K562 (cell line): ENCODE results near the gene EIF2AK3. TPM values are rescaled to one million over a fixed set of nuclear protein-coding genes. Genes with fewer than 3 reads are reported as not detected.

ENCODE experiments used
- BRD4 ChIP-seq: fragments of 200-600 bp; sonication (generic); IDR thresholded peaks from 2 replicates; pipeline ENCODE4 v1.6.1; 2017; ENCODE audit warnings: inconsistent platforms
- CEBPZ ChIP-seq: fragments of 150-350 bp; IDR thresholded peaks from 2 replicates; pipeline ENCODE4 v1.6.1; 2014; ENCODE audit warnings: low read depth, mild to moderate bottlenecking, low read length, borderline replicate concordance
- E2F8 ChIP-seq: fragments of 450-650 bp; IDR thresholded peaks from 2 replicates; pipeline ENCODE4 v1.7.1; 2018; ENCODE audit warnings: mild to moderate bottlenecking, low read depth; ENCODE audit not compliant: partially characterized antibody
- FOXJ2 ChIP-seq: fragments of 200-800 bp; sonication (Bioruptor generic); IDR thresholded peaks from 2 replicates; pipeline ENCODE4 v1.6.1; 2016; ENCODE audit warnings: missing genetic modification characterization, missing compliant biosample characterization
- GABPB2 ChIP-seq: fragments of 250-450 bp; sonication (Bioruptor Pico); conservative IDR thresholded peaks from 2 replicates; pipeline ENCODE4 v1.5.1; 2021; ENCODE audit warnings: mild to moderate bottlenecking
- HDAC6 ChIP-seq: IDR thresholded peaks from 2 replicates; pipeline ENCODE4 v1.6.1; 2012; ENCODE audit warnings: low read depth, mild to moderate bottlenecking, control low read depth, inconsistent platforms, low read length, moderate library complexity
- HMG20B ChIP-seq: fragments of 250-450 bp; sonication (Bioruptor Pico); IDR thresholded peaks from 2 replicates; pipeline ENCODE4 v1.5.0; 2021; ENCODE audit warnings: mild to moderate bottlenecking
- MCM2 ChIP-seq: fragments of 450-650 bp; IDR thresholded peaks from 2 replicates; pipeline ENCODE4 v1.6.1; 2017; ENCODE audit warnings: low read depth, mild to moderate bottlenecking
- PCBP2 ChIP-seq: fragments of 200-400 bp; formaldehyde crosslinking; IDR thresholded peaks from 2 replicates; pipeline ENCODE4 v1.6.1; 2018; ENCODE audit warnings: low read length, low read depth, mild to moderate bottlenecking, moderate library complexity; ENCODE audit not compliant: poor library complexity, severe bottlenecking
- RBM14 ChIP-seq: fragments of 200-400 bp; formaldehyde crosslinking; IDR thresholded peaks from 2 replicates; pipeline ENCODE4 v1.6.1; 2018; ENCODE audit warnings: low read depth, mild to moderate bottlenecking, low read length, moderate library complexity, borderline replicate concordance; ENCODE audit not compliant: insufficient read depth
- RCOR1 ChIP-seq, 2 experiments: IDR thresholded peaks; 2 replicates each; pipeline ENCODE4 v1.6.1; 2012; ENCODE audit warnings: low read depth in 2 of 2, low read length in 2 of 2, borderline replicate concordance in 1 of 2, improper control_type of control experiment in 1 of 2
- SMARCE1 ChIP-seq: fragments of 450-650 bp; IDR thresholded peaks from 2 replicates; pipeline ENCODE4 v1.7.1; 2016; ENCODE audit warnings: mild to moderate bottlenecking
- STAT5B ChIP-seq: fragments of 250-450 bp; sonication (Bioruptor Pico); IDR thresholded peaks from 2 replicates; pipeline ENCODE4 v1.8.0; 2021; ENCODE audit warnings: mild to moderate bottlenecking, inconsistent platforms
- TAF9B ChIP-seq: fragments of 450-650 bp; IDR thresholded peaks from 2 replicates; pipeline ENCODE4 v1.6.1; 2018; ENCODE audit warnings: mild to moderate bottlenecking; ENCODE audit not compliant: partially characterized antibody
- TBL1XR1 ChIP-seq, 2 experiments: IDR thresholded peaks; 2 replicates each; pipeline ENCODE4 v1.6.1; 2012; ENCODE audit warnings: improper control_type of control experiment in 2 of 2, low read length in 2 of 2, mild to moderate bottlenecking in 1 of 2
- THRB ChIP-seq: fragments of 450-650 bp; formaldehyde crosslinking; conservative IDR thresholded peaks from 2 replicates; pipeline ENCODE4 v1.4.0; 2022; ENCODE audit warnings: mild to moderate bottlenecking, missing genetic modification characterization
- ZNF280B ChIP-seq: fragments of 250-450 bp; sonication (Bioruptor Pico); IDR thresholded peaks from 2 replicates; pipeline ENCODE4 v1.5.1; 2021; ENCODE audit warnings: mild to moderate bottlenecking
- ZNF316 ChIP-seq: fragments of 450-650 bp; IDR thresholded peaks from 2 replicates; pipeline ENCODE4 v1.6.1; 2016
- ZNF77 ChIP-seq: fragments of 250-450 bp; sonication (Bioruptor Pico); IDR thresholded peaks from 2 replicates; pipeline ENCODE4 v1.5.0; 2020
- polyA plus RNA-seq, 8 experiments: library from polyadenylated mRNA; depleted of rRNA in 4 of 8; stranded (reverse) in 5 of 8; unstranded in 3 of 8; fragments of >200 nt; fragmentation: Nextera tagmentation in 2 of 8; fragmentation: Illumina TruSeq in 1 of 8; extraction: Ambion mirVana in 2 of 8; extraction: Trizol in 1 of 8; gene quantifications; 2 replicates each; pipeline versions ENCODE4 v1.2.1 to v1.2.3, GENCODE V29; 2011 to 2014; ENCODE audit warnings: inconsistent platforms in 1 of 8, missing spikeins in 1 of 8
- total RNA-seq, 7 experiments: library from RNA; depleted of rRNA in 6 of 7; stranded (reverse); fragments of >200 nt in 6 of 7; fragmentation: Illumina TruSeq in 2 of 7; extraction: Trizol in 2 of 7; gene quantifications; 2 replicates each; pipeline versions ENCODE4 v1.2.1 to v1.2.3, GENCODE V29; 2011 to 2021; ENCODE audit warnings: low replicate concordance in 1 of 7

Gene EIF2AK3
- total and polyA plus RNA-seq, 9 of the 15 experiments (the other 6 are each of a cell fraction or from before 2014, with no cell fraction given), result 1.7 to 11.6 (median 7.4) TPM

GRCh38 chr2:88627055-88627855 lies at the start of gene EIF2AK3 (continued):
- TF ChIP-seq FOXJ2 (peak; percentile 94; the same call in 1 of the 2 replicates), CEBPZ (peak; percentile 98), HDAC6 (no peak), MCM2 (no peak), TBL1XR1 (IDR thresholded peaks at IDR 0.05; ENCODE audit: low read length in 2 of 2) (0 out of 4 replicates have a peak, but pooled peaks of 1 of the 2 experiments have one; percentile 7), ZNF280B (no peak), PCBP2 (no peak), RCOR1 (IDR thresholded peaks at IDR 0.05; ENCODE audit: borderline replicate concordance in 1 of 2, low read depth in 2 of 2, low read length in 2 of 2) (no peak), HMG20B (CRISPR knock-in tag) (no peak), E2F8 (peak; percentile 84), TAF9B (peak; percentile 77), THRB (CRISPR knock-in tag) (no peak), GABPB2 (CRISPR knock-in tag) (no peak), BRD4 (no peak), ZNF77 (CRISPR knock-in tag) (no peak), SMARCE1 (no peak), STAT5B (CRISPR knock-in tag) (no peak), RBM14 (no peak), ZNF316 (no peak)
